ENCODE data around the gene P2RX3.

P2RX3 gene

GRCh38 chr11:57310630-57311086 lies 27.5 kb upstream of the P2RX3 start:
- Histone ChIP-seq H3K36me3 (ENCODE audit: control insufficient read depth, insufficient read depth, low read length) (peaks cover 73% of the 10 kb centered on the region), H3K9ac (ENCODE audit: low read depth, low read length) (peak overlapping the region; percentile 0; the same call in 1 of the 2 replicates), H3K9me3 (ENCODE audit: control insufficient read depth, insufficient read depth, low read length) (no peaks in the 10 kb centered on the region), H3K4me3 (ENCODE audit: low read depth, low read length) (peak overlapping the region; percentile 60), H3K27ac (ENCODE audit: low read depth, low read length) (peak overlapping the region; percentile 91), H3K4me1 (ENCODE audit: control insufficient read depth, insufficient read depth, low read length) (peaks cover 26% of the 10 kb centered on the region), H3K27me3 (ENCODE audit: control insufficient read depth, insufficient read depth, low read length) (no peaks in the 10 kb centered on the region)

- Histone ChIP-seq H3K36me3 (ENCODE audit: control insufficient read depth, insufficient read depth, low read length) (peaks cover 80% of the 10 kb centered on the region), H3K4me3 (ENCODE audit: low read depth, low read length) (peak overlapping the region; percentile 60), H3K9ac (ENCODE audit: low read depth, low read length) (peak overlapping the region; percentile 0; the same call in 1 of the 2 replicates), H3K9me3 (ENCODE audit: control insufficient read depth, insufficient read depth, low read length) (no peaks in the 10 kb centered on the region), H3K27me3 (ENCODE audit: control insufficient read depth, insufficient read depth, low read length) (no peaks in the 10 kb centered on the region), H3K27ac (ENCODE audit: low read depth, low read length) (peak overlapping the region; percentile 91), H3K4me1 (ENCODE audit: control insufficient read depth, insufficient read depth, low read length) (peaks cover 32% of the 10 kb centered on the region)
Measured at GRCh38 chr11:57311109-57311936, 26.8 kb upstream of the P2RX3 start.

- no peaks in the 10 kb centered on the region for H3K9me3 ChIP-seq (ENCODE audit: control insufficient read depth, insufficient read depth, low read length)
- H3K36me3 ChIP-seq (ENCODE audit: control insufficient read depth, insufficient read depth, low read length), result peaks cover 90% of the 10 kb centered on the region
- H3K4me3 ChIP-seq (ENCODE audit: low read depth, low read length), result no peak overlapping the region
- no peak overlapping the region for H3K9ac ChIP-seq (ENCODE audit: low read depth, low read length)
- no peaks in the 10 kb centered on the region for H3K27me3 ChIP-seq (ENCODE audit: control insufficient read depth, insufficient read depth, low read length)
- peaks cover 32% of the 10 kb centered on the region for H3K4me1 ChIP-seq (ENCODE audit: control insufficient read depth, insufficient read depth, low read length)
- no peak overlapping the region for H3K27ac ChIP-seq (ENCODE audit: low read depth, low read length)
Measured at GRCh38 chr11:57312511-57313021, 25.6 kb upstream of the P2RX3 start.

GRCh38 chr11:57313071-57313787 lies 24.9 kb upstream of the P2RX3 start:
- Histone ChIP-seq H3K9ac (ENCODE audit: low read depth, low read length) (no peak overlapping the region), H3K4me1 (ENCODE audit: control insufficient read depth, insufficient read depth, low read length) (peaks cover 32% of the 10 kb centered on the region), H3K27ac (ENCODE audit: low read depth, low read length) (no peak overlapping the region), H3K27me3 (ENCODE audit: control insufficient read depth, insufficient read depth, low read length) (no peaks in the 10 kb centered on the region), H3K4me3 (ENCODE audit: low read depth, low read length) (no peak overlapping the region), H3K36me3 (ENCODE audit: control insufficient read depth, insufficient read depth, low read length) (peaks cover 90% of the 10 kb centered on the region), H3K9me3 (ENCODE audit: control insufficient read depth, insufficient read depth, low read length) (no peaks in the 10 kb centered on the region)

- no peak overlapping the region for H3K9ac ChIP-seq (ENCODE audit: low read depth, low read length)
- no peak overlapping the region for H3K4me3 ChIP-seq (ENCODE audit: low read depth, low read length)
- H3K36me3 ChIP-seq (ENCODE audit: control insufficient read depth, insufficient read depth, low read length), result peaks cover 90% of the 10 kb centered on the region
- H3K9me3 ChIP-seq (ENCODE audit: control insufficient read depth, insufficient read depth, low read length), result no peaks in the 10 kb centered on the region
- H3K4me1 ChIP-seq (ENCODE audit: control insufficient read depth, insufficient read depth, low read length), result peaks cover 32% of the 10 kb centered on the region
- H3K27ac ChIP-seq (ENCODE audit: low read depth, low read length), result peak overlapping the region; percentile 13
- H3K27me3 ChIP-seq (ENCODE audit: control insufficient read depth, insufficient read depth, low read length), result no peaks in the 10 kb centered on the region
Measured at GRCh38 chr11:57313788-57314135, 24.4 kb upstream of the P2RX3 start.

- Histone ChIP-seq H3K27me3 (ENCODE audit: control insufficient read depth, insufficient read depth, low read length) (no peaks in the 10 kb centered on the region), H3K9ac (ENCODE audit: low read depth, low read length) (no peak overlapping the region), H3K27ac (ENCODE audit: low read depth, low read length) (peak overlapping the region; percentile 13), H3K4me1 (ENCODE audit: control insufficient read depth, insufficient read depth, low read length) (peaks cover 32% of the 10 kb centered on the region), H3K36me3 (ENCODE audit: control insufficient read depth, insufficient read depth, low read length) (peaks cover 87% of the 10 kb centered on the region), H3K4me3 (ENCODE audit: low read depth, low read length) (no peak overlapping the region), H3K9me3 (ENCODE audit: control insufficient read depth, insufficient read depth, low read length) (no peaks in the 10 kb centered on the region)
Measured at GRCh38 chr11:57314221-57314973, 23.8 kb upstream of the P2RX3 start.

GRCh38 chr11:57315491-57315890 lies 22.7 kb upstream of the P2RX3 start:
- Histone ChIP-seq H3K4me3 (ENCODE audit: low read depth, low read length) (no peak overlapping the region), H3K27me3 (ENCODE audit: control insufficient read depth, insufficient read depth, low read length) (no peaks in the 10 kb centered on the region), H3K9me3 (ENCODE audit: control insufficient read depth, insufficient read depth, low read length) (no peaks in the 10 kb centered on the region), H3K36me3 (ENCODE audit: control insufficient read depth, insufficient read depth, low read length) (peaks cover 85% of the 10 kb centered on the region), H3K27ac (ENCODE audit: low read depth, low read length) (peak overlapping the region; percentile 37), H3K4me1 (ENCODE audit: control insufficient read depth, insufficient read depth, low read length) (peaks cover 30% of the 10 kb centered on the region), H3K9ac (ENCODE audit: low read depth, low read length) (no peak overlapping the region)

- H3K4me3 ChIP-seq (ENCODE audit: low read depth, low read length), result no peak overlapping the region
- no peak overlapping the region for H3K9ac ChIP-seq (ENCODE audit: low read depth, low read length)
- no peak overlapping the region for H3K27ac ChIP-seq (ENCODE audit: low read depth, low read length)
- H3K27me3 ChIP-seq (ENCODE audit: control insufficient read depth, insufficient read depth, low read length), result no peaks in the 10 kb centered on the region
- no peaks in the 10 kb centered on the region for H3K9me3 ChIP-seq (ENCODE audit: control insufficient read depth, insufficient read depth, low read length)
- H3K4me1 ChIP-seq (ENCODE audit: control insufficient read depth, insufficient read depth, low read length), result peaks cover 25% of the 10 kb centered on the region
- peaks cover 87% of the 10 kb centered on the region for H3K36me3 ChIP-seq (ENCODE audit: control insufficient read depth, insufficient read depth, low read length)
Measured at GRCh38 chr11:57316017-57316416, 22.1 kb upstream of the P2RX3 start.

- no peak overlapping the region for H3K4me3 ChIP-seq (ENCODE audit: low read depth, low read length)
- peaks cover 33% of the 10 kb centered on the region for H3K4me1 ChIP-seq (ENCODE audit: control insufficient read depth, insufficient read depth, low read length)
- H3K9ac ChIP-seq (ENCODE audit: low read depth, low read length), result no peak overlapping the region
- H3K36me3 ChIP-seq (ENCODE audit: control insufficient read depth, insufficient read depth, low read length), result peaks cover 80% of the 10 kb centered on the region
- no peaks in the 10 kb centered on the region for H3K9me3 ChIP-seq (ENCODE audit: control insufficient read depth, insufficient read depth, low read length)
- H3K27ac ChIP-seq (ENCODE audit: low read depth, low read length), result no peak overlapping the region
- H3K27me3 ChIP-seq (ENCODE audit: control insufficient read depth, insufficient read depth, low read length), result no peaks in the 10 kb centered on the region
Measured at GRCh38 chr11:57318178-57318577, 20.0 kb upstream of the P2RX3 start.

GRCh38 chr11:57320067-57320718 lies 18.0 kb upstream of the P2RX3 start:
- Histone ChIP-seq H3K27me3 (ENCODE audit: control insufficient read depth, insufficient read depth, low read length) (no peaks in the 10 kb centered on the region), H3K27ac (ENCODE audit: low read depth, low read length) (no peak overlapping the region), H3K9ac (ENCODE audit: low read depth, low read length) (no peak overlapping the region), H3K36me3 (ENCODE audit: control insufficient read depth, insufficient read depth, low read length) (peaks cover 60% of the 10 kb centered on the region), H3K4me1 (ENCODE audit: control insufficient read depth, insufficient read depth, low read length) (peaks cover 28% of the 10 kb centered on the region), H3K4me3 (ENCODE audit: low read depth, low read length) (no peak overlapping the region), H3K9me3 (ENCODE audit: control insufficient read depth, insufficient read depth, low read length) (no peaks in the 10 kb centered on the region)
